GM18519 (cell line): ENCODE data around the gene THOC6.

Experiments
- ATAC-seq: cut with Tn5 transposase; IDR thresholded peaks from one replicate; pipeline ENCODE4 v1.9.1; 2021; ENCODE audit warnings: mild to moderate bottlenecking, moderate library complexity; ENCODE audit not compliant: unreplicated experiment, low FRiP score

Gene THOC6

GRCh38 chr16:3013998-3014690 is 9.7 kb upstream of the THOC6 start:
- ATAC-seq = no peak

DNA sequence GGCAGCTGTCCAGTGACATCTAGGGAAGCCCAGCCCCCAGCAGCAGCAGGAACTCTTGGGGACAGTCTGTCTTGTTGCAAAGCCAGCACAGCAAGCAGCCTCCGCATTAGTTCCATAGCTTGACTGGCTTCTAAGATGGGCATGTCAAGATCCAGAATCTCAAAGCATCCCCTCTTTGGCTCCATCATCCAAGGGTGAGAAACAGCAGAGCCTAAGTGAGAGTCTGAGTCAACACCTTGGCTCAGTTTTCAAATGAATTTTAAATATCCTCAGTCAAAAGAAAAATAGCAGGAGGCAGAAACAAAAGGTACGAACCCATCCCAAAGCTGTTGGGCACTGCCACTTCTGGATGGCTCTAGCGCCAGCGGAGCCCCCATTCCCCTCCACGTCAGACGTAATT is 8.9 kb upstream of the THOC6 start:
- no peak for ATAC-seq

DNA sequence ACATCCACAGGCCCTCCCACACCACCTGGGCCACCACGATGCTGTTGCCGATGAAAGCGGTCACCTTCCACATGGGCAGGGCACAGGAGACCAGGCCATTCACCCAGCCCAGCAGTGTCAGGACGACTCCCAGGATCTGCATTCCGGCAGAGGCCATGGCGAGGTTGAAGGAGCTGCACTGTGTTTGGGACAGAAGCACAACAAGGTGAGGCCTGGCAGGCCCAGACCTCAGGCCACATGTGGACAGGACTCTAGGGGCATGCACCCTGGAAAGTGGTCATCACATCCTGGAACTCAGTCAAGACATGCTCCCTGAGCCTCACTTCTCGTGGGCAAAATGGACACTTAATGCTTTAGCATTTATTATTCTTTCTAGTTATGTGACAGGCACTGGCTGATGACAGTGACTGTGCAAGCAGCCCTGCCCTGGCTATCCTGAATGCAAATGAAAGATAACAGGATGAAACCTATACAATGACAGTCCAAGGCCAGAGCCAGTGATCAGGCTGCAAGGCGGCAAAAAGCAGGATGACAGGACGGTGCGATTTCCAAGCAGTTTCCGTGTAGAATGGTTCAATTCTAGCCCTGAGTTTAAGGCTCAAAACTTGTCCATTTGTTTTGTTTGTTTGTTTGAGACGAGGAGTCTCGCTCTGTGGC is 7.8 kb upstream of the THOC6 start:
- no peak for ATAC-seq

- no peak for ATAC-seq
Measured at GRCh38 chr16:3017344-3017743, 6.5 kb upstream of the THOC6 start.

DNA sequence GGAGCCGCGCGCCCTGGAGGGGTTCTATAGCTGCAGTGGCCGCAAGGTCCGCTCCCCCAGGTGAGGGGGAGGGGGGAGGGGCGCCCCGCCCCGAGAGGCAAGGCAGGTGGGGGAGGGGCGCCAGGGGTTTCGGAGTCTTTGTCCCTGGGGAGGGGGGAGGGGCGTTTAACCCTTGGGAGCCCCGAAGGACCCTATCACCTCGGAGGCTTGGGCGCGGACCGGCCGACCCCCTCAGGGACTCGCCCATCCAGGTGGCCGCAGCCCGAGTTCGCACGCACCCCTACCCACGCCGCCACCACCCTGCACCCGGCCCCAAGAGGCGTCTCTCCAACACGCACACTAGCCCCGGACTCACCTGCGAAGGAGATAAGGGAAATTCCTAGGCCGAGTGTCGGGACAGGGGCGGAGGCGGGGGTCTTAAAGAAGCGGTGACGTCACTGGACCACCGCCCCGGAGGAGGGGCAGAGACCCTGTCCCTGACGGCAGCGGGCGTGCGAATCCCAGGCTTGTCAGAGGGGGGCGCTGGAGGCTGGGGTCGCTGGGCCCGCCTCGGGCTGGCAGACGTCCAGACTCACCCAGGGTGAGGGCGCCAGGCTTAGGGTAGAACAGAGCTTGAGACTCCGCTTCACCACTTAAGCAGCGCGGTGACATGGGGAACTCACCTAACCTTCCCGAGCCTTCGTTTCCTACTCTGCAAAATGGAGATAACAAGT is 5.9 kb upstream of the THOC6 start, which contains the start of gene CLDN6:
CLDN6 (minus strand) TSS at position 390 of the 713 bp plus-strand sequence. CDS start 2,162 bp downstream, outside the sequence.
- ATAC-seq = no peak

DNA sequence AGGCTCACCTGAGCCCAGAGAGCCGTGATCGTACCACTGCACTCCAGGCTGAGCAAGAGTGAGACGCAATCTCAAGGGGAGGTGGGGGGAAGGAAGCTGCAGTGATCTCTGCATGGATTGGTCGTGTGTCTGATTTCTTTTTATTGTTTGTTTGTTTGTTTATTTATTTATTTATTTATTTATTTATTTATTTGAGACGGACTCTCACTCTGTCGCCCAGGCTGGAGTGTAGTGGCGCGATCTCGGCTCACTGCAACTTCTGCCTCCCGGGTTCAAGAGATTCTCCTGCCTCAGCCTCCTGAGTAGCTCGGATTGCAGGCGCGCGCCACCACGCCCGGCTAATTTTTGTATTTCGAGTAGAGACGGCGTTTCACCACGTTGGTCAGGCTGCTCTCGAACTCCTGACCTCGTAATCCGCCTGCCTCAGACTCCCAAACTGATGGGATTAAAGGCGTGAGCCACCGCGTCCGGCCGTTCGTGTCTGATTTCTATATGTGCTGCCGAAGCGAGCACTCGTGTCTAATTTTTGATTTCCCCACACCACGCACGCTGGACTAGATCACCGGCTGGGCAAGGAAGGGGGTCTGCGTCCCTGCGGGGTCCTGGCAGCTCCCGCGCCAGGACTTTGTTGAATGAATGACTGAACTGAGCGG is 4.1 kb upstream of the THOC6 start:
- ATAC-seq = no peak

- no peak for ATAC-seq
Measured at GRCh38 chr16:3020247-3020603, 3.6 kb upstream of the THOC6 start, which contains the start of gene TNFRSF12A. Gene TNFRSF12A, plus strand, starts transcription at chr16:3020368. Its CDS starts 30 bp downstream, at chr16:3020398.

GRCh38 chr16:3020604-3021448 is 3.0 kb upstream of the THOC6 start:
- no peak for ATAC-seq

- no peak for ATAC-seq
Measured at GRCh38 chr16:3021449-3022207, 2.2 kb upstream of the THOC6 start.

GRCh38 chr16:3022208-3022683 is 1.6 kb upstream of the THOC6 start:
- no peak for ATAC-seq

- no peak for ATAC-seq
Measured at GRCh38 chr16:3022684-3023414, 986 bp upstream of the THOC6 start.

DNA sequence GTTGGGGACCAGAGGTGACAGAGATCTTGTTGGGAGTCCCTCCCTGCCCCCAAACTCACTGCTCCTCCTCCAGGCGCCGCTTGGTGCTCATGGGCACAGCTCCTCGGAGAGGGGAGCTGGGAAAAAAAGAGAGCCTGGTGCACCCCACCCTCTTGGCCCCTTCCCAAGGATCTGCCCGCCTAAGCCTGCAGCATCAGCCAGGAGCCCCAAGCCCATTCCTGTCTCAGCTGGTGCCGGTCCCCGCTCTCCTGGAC is 493 bp upstream of the THOC6 start:
- no peak for ATAC-seq

GRCh38 chr16:3025032-3026002 is 1.5 kb downstream of the THOC6 start:
- ATAC-seq = no peak

- no peak for ATAC-seq
Measured at GRCh38 chr16:3026003-3026378, 2.2 kb downstream of the THOC6 start.

- ATAC-seq = no peak
Measured at GRCh38 chr16:3026609-3027488, 3.0 kb downstream of the THOC6 start.

GRCh38 chr16:3027489-3027795 is 3.6 kb downstream of the THOC6 start:
- no peak for ATAC-seq
